Vagina (tissue), 2 donors: Measurements from ENCODE around the gene TBX4. TPM values are rescaled to one million over a fixed set of nuclear protein-coding genes. Genes with fewer than 3 reads are reported as not detected.

Experiments
- DNase-seq, 2 donors: peaks; one replicate each; pipeline ENCODE4 v3.0.0-alpha.2; 2017; ENCODE audit errors: extremely low spot score in 2 of 2
- H3K27ac ChIP-seq: fragments of 200-600 bp; sonication (generic); one replicate; pipeline ENCODE4 v1.5.1; 2019
- H3K27me3 ChIP-seq: fragments of 200-600 bp; sonication (generic); one replicate; pipeline ENCODE4 v1.5.1; 2019
- H3K36me3 ChIP-seq, 2 donors: fragments of 200-600 bp; sonication (generic); one replicate each; pipeline ENCODE4 v1.5.1; 2017 to 2019
- H3K4me1 ChIP-seq: fragments of 200-600 bp; sonication (generic); one replicate; pipeline ENCODE4 v1.5.1; 2019
- H3K4me3 ChIP-seq, 2 donors: fragments of 200-600 bp; sonication (generic); 1 replicate in 1 of 2; 2 replicates in 1 of 2; pipeline ENCODE4 v1.5.1; 2016 to 2019
- H3K9me3 ChIP-seq: fragments of 200-600 bp; sonication (generic); one replicate; pipeline ENCODE4 v1.5.1; 2019
- CTCF ChIP-seq, 3 experiments: fragments of 450-650 bp in 2 of 3; fragments of 200-600 bp in 1 of 3; sonication (generic) in 1 of 3; IDR thresholded peaks; one replicate each; pipeline ENCODE4 v1.5.1; 2017 to 2019; ENCODE audit warnings: antibody characterized with exemption in 3 of 3, mild to moderate bottlenecking in 2 of 3, moderate library complexity in 2 of 3
- POLR2A ChIP-seq, 2 donors: fragments of 450-650 bp; IDR thresholded peaks; one replicate each; pipeline ENCODE4 v1.6.1; 2017; ENCODE audit warnings: antibody characterized with exemption in 2 of 2, mild to moderate bottlenecking in 2 of 2, moderate library complexity in 2 of 2
- POLR2AphosphoS5 ChIP-seq, 2 donors: sonication (generic); formaldehyde crosslinking; IDR thresholded peaks; one replicate each; pipeline ENCODE4 v1.9.0; 2017; ENCODE audit warnings: antibody characterized with exemption in 2 of 2, mild to moderate bottlenecking in 2 of 2, low read depth in 1 of 2; ENCODE audit not compliant: insufficient read depth in 1 of 2
- intact Hi-C: fragments of 100-400 bp; cut with DNase I; formaldehyde crosslinking; loops from one replicate; pipeline ENCODE4 v1.15.1; 2023
- total RNA-seq: library from RNA; depleted of rRNA; stranded (reverse); fragments of >200 nt; gene quantifications from one replicate; pipeline ENCODE4 v1.2.3, GENCODE V29; 2016

TBX4 gene
- total RNA-seq, 1 donor from 2014 or later = not detected

- H3K36me3 ChIP-seq = no peaks in the 10 kb centered on the region
- no peak for TF ChIP-seq POLR2A (IDR thresholded peaks at IDR 0.05)
- no peak for TF ChIP-seq POLR2AphosphoS5 (IDR thresholded peaks at IDR 0.05; ENCODE audit: insufficient read depth in 1 of 2, low read depth in 1 of 2)
- no peak for TF ChIP-seq CTCF (IDR thresholded peaks at IDR 0.05)
- no peak overlapping the region for H3K4me3 ChIP-seq
- intact Hi-C loops = no loop called here
- H3K27me3 ChIP-seq = no peaks in the 10 kb centered on the region
- no peak overlapping the region for H3K27ac ChIP-seq
- H3K9me3 ChIP-seq = no peaks in the 10 kb centered on the region
- no peaks in the 10 kb centered on the region for H3K4me1 ChIP-seq
- DNase-seq = no peak
Observed at GRCh38 chr17:61496957-61497653, 44.9 kb downstream of the TBX4 start.

GRCh38 chr17:61498042-61498994 lies 46.1 kb downstream of the TBX4 start:
- Histone ChIP-seq H3K9me3 (no peaks in the 10 kb centered on the region), H3K36me3 (no peaks in the 10 kb centered on the region), H3K27me3 (no peaks in the 10 kb centered on the region), H3K4me3 (no peak overlapping the region), H3K27ac (no peak overlapping the region), H3K4me1 (no peaks in the 10 kb centered on the region)
- no peak for TF ChIP-seq POLR2AphosphoS5 (IDR thresholded peaks at IDR 0.05; ENCODE audit: insufficient read depth in 1 of 2, low read depth in 1 of 2)
- TF ChIP-seq CTCF (IDR thresholded peaks at IDR 0.05) = no peak
- no peak for TF ChIP-seq POLR2A (IDR thresholded peaks at IDR 0.05)
- no peak for DNase-seq
- intact Hi-C loops = no loop called here

GRCh38 chr17:61499632-61500031 lies 47.4 kb downstream of the TBX4 start:
- no peak for TF ChIP-seq POLR2AphosphoS5 (IDR thresholded peaks at IDR 0.05; ENCODE audit: insufficient read depth in 1 of 2, low read depth in 1 of 2)
- TF ChIP-seq CTCF (IDR thresholded peaks at IDR 0.05) = no peak
- TF ChIP-seq POLR2A (IDR thresholded peaks at IDR 0.05) = no peak
- Histone ChIP-seq H3K27ac (no peak overlapping the region), H3K4me1 (no peaks in the 10 kb centered on the region), H3K27me3 (no peaks in the 10 kb centered on the region), H3K36me3 (no peaks in the 10 kb centered on the region), H3K9me3 (no peaks in the 10 kb centered on the region), H3K4me3 (no peak overlapping the region)
- DNase-seq = no peak
- intact Hi-C loops = no loop called here

- DNase-seq = no peak
- no peaks in the 10 kb centered on the region for H3K27me3 ChIP-seq
- no peaks in the 10 kb centered on the region for H3K9me3 ChIP-seq
- intact Hi-C loops = no loop called here
- no peak overlapping the region for H3K27ac ChIP-seq
- no peaks in the 10 kb centered on the region for H3K4me1 ChIP-seq
- TF ChIP-seq POLR2A (IDR thresholded peaks at IDR 0.05) (no peak), CTCF (IDR thresholded peaks at IDR 0.05) (no peak), POLR2AphosphoS5 (IDR thresholded peaks at IDR 0.05; ENCODE audit: insufficient read depth in 1 of 2, low read depth in 1 of 2) (no peak)
- H3K4me3 ChIP-seq = no peak overlapping the region
- H3K36me3 ChIP-seq = no peaks in the 10 kb centered on the region
Observed at GRCh38 chr17:61500287-61500686, 48.1 kb downstream of the TBX4 start.
